M059J (cell line): Measurements from ENCODE around the gene HOXD9. TPM values are rescaled to one million over a fixed set of nuclear protein-coding genes. Genes with fewer than 3 reads are reported as not detected.

Experiments used
- DNase-seq: peaks from one replicate; pipeline ENCODE4 v3.0.0-alpha.2; 2012; ENCODE audit warnings: low read depth
- total RNA-seq: library from RNA; depleted of rRNA; stranded (reverse); fragments of >200 nt; shearing (Covaris generic); gene quantifications from 2 replicates; pipeline ENCODE4 v1.2.3, GENCODE V29; 2014; rRNA removed

HOXD9 gene
- 0.57 and 0.86 TPM in 2 replicates for total RNA-seq

DNA sequence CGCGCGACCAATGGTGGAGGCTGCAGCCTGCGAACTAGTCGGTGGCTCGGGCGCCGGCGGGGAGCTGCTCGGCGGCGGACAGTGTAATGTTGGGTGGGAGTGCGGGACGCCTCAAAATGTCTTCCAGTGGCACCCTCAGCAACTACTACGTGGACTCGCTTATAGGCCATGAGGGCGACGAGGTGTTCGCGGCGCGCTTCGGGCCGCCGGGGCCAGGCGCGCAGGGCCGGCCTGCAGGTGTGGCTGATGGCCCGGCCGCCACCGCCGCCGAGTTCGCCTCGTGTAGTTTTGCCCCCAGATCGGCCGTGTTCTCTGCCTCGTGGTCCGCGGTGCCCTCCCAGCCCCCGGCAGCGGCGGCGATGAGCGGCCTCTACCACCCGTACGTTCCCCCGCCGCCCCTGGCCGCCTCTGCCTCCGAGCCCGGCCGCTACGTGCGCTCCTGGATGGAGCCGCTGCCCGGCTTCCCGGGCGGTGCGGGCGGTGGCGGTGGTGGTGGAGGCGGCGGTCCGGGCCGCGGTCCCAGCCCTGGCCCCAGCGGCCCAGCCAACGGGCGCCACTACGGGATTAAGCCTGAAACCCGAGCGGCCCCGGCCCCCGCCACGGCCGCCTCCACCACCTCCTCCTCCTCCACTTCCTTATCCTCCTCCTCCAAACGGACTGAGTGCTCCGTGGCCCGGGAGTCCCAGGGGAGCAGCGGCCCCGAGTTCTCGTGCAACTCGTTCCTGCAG lies at the start of gene HOXD9:
TSS of gene HOXD9 (plus strand) at position 37 of the 728 bp plus-strand sequence. CDS start at position 87, 50 bp downstream.
- no peak for DNase-seq

DNA sequence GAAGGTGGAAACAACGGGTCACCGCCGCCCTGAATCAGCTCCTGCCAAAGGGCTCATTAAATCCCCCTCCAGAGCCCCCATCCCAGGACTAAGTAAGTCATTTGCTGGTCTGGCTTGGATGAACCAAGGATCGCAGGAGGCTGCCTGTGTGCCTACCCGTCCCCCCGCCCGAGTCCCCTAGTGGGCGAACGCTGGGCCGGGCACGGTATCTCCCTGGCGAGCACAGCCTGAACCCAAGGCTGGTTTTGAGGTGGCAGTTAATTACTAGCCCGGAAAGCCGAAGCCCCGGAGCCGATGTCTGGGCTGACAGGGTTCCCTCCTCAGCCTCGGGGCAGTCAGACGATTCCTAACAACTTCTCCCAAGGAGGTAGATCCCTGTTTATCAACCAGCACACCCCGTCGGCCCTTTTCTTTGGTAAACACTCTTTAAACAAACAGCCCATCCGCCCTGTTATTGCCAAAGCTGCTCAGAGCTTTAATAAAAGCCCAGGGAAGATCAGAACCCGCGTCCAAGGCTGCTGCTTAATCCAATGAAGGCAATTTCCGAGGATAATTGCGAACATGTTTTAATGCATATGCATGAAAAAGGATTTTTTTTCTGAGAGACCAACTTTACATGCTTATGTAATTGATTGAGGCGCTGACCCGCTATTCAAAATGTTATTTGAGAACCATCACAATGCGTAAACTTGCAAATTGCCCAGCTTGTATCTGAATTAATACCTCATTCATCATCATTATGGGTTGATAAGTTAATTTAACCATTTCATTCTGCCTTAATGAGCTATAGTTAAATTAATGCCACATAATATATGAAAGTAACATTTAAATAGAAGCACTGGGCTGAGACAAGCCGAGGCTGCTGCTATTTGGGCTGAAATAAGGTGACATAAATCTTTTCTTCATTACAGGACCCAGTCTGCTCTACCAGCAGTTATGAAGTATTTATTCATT lies 49.3 kb upstream of the HOXD9 start:
- DNase-seq, result no peak

DNA sequence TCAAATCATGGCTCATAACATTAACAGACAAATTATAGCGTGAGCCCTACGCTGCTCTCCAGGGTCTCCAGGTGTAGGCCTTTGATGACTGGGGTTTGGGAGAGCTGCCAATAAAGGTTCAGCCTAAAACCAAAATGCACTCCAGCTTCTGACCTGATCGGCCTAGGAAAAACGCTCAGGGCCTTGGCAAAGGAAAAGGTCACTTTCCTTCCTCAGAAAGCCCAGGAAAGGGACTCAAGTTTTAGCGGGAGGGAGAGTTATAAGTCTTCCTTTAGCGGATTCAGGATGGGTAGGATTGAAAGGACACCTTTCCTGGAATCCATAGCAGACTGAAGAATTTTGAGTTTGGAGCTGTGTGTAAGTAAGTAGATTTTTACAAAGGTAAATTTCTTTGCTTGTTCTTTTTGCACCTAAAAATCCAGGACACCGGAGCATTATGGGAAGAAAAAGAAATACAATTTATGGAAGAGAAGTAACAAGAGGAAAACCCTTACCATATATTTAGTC lies 47.5 kb upstream of the HOXD9 start:
- no peak for DNase-seq

DNA sequence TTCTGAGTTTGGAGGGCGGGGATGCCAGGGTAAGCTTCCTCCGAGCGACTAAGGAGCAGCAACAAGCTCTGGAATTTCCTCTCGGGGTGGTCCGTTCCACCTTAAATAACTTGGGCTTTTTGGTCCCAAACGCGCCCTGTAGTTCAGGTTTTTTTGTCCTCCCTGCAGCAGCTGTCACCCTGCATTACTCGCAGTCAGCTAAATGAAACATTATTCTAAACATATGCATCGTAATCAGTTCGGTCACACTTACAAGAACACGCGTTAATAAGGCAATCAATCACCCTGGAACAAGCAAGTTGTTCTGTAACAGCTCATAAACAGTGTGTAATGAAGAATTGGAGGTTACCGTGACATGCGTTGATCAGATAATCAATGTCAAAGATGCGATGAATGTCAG lies 47.0 kb upstream of the HOXD9 start:
- no peak for DNase-seq

GRCh38 chr2:176076063-176076462 lies 46.5 kb upstream of the HOXD9 start:
- no peak for DNase-seq

DNA sequence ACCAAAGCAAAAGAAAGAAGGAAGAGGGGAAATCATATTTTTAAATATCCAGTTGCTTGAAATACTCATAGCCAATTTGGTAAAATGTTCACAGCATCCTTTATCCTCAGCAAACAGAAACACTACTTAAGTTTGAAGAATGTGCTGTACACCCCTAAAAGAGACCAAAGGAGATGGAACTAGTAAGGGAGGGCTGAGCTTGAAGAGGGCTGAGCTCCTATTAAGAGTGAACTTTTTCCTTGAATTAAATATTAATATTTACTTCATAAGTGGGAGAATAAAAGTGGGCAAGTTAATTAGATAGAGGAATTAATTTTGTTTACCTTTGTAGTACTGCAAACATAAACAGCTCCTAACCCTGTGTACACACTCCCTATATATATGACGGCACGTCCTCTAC lies 45.7 kb upstream of the HOXD9 start:
- no peak for DNase-seq

DNA sequence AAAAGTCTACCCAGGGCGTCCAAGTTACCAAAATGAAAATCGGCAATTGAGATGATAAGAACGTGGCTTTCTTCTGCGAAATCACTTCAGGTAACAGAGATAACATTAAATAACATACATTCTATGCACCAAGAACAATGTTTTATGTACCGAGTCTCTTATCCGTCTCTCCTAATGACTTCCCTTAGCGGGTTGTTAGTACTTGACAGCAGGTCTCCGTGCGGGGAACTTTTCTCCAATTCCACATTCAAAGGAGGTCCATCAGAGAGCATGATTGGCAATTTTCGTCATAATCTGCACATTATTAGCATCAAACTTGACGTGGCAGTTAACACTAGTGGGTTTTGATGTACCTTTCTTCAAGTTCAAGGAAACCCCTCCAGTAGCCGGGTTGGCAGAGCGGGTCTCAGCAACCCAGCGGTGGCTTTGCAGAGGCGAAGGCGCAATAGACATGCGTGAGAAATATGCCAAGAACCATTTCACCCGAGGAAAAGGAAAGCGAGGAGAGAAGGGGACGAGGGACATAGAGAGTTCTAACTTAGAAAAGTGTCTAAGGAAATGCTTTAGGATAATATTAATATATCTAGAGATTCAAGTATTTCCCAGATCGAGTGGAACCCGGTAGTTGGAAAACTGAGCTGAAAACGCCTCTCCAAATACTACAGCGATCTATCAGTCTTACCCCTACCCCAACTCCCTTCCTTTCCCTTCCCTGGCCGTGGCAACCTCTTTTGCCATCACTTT lies 43.8 kb upstream of the HOXD9 start:
- DNase-seq, result no peak

DNA sequence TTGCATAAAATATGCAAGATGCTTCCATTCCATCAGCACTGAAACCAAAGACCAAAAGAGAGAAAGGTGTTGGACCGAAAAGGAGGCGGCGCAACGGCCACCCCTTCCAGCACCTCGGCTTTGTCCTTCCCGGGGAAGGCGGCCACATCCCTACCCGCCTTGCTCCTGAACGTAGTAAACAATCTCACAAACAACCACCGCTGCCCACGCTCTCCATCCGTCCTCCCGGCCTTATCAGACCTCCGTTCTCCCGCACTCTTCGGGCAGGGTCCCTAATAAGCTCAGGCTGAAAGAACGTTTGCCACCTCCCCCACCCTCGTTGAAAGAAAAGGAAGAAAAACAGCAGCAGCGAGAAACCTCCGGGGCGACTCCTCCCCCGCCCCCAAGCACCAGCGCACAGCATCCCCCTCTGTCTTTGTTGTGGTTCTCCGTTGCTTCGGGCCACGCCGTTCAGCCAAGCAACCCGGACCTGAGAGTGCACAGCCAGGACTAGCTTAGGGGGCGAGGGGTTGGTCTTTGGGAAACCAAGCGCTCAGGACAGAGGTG lies 43.2 kb upstream of the HOXD9 start:
- no peak for DNase-seq

DNA sequence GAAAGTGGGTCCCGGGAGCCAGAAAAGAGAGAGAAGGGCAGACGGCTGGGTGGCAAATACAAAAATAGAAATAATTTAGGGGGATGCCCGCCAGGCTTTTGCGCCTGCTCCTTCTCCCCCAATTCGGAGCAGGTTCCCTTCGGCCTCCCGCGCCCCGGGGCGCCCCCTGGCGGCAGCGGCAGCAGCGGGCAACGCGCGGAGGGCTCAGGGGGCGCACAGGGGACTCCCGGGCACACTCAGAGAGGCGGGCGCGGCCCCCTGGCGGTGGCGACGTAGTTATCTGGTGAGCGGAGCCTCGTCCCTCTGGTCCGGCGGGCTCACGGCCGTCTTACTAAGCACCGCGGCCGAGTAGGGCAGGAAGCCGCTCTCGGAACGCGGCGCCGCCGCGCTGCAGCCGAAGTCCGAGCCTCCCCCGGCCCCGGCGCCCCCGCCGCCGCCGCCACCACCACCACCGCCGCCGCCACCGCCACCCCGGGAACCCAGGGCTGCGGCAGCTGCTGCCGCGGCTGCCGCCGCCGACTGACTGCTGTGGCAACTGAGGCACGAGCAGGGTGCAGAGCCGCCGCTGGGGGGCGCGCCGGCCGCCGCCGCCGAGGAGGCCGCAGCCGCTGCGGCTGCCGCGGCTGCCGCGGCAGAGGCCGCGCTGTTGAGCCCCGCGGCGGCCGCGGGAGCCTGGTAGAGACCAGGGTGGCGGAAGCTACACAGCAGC lies 42.5 kb upstream of the HOXD9 start:
- DNase-seq, result peak; percentile 62

DNA sequence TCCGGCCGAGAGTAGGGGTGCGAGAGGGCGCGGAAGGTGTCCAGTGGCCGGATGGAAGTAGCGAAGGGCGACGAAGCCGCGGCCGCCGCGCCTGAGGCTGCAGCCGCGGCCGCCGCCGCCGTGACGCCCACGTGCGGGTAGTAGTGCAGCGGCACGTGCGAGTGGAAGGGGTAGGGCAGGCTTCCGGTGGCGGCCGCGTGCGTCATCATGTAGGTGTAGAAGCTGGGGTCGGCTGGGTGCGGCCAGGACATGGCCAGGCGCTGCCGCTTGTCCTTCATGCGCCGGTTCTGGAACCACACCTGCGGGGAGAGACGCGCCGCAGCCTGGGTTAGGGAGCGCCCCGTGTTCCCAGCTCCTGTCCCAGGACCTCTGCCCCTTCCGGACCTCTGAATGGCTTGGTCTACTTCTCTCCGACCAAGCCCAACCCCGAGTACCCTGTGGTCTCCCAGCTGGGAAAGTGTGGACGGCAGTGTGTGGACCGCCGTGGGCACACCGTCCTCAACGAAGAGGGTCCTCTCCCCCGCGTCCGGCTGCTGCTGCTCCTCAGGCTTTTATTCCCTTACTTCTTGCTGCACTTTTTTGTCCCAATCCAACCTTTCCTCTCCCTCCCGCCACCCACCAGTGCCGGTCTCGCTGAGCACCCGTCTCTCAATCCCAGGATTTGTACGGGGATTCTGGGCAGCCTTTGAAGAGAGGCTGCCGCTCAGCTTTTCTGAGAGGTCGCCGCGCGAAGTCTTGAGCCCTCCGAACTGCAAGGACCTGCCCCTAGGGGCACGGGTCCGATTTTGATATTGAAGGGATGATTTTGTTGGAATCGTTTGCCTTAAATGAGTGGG lies 41.8 kb upstream of the HOXD9 start:
- no peak for DNase-seq

DNA sequence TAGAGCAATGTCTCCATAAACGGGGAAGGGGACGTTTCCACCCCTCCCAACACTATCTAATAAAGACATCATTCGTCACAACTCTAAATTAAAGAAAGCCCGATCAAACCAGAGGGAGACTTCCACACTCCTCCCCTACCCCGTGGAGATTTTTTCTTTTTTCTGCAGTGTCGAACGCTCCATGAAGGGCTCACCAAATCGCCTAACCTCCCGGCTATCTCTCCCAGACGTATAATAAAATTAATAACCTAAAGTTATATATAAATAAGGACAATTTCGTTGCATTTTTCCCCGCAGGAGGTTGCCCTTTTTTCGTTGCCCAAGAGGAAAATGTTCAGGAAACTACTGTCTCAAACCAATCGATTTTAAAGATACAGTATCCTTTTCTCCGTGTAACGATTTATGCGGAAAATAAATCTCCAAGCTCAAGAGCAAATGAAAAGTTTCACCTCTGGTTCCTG lies 41.1 kb upstream of the HOXD9 start:
- DNase-seq, result no peak

- no peak for DNase-seq
Observed at GRCh38 chr2:176081837-176082524, 40.5 kb upstream of the HOXD9 start.

- no peak for DNase-seq
Observed at GRCh38 chr2:176082525-176082823, 40.0 kb upstream of the HOXD9 start.

GRCh38 chr2:176082824-176083751 lies 39.4 kb upstream of the HOXD9 start:
- no peak for DNase-seq

- no peak for DNase-seq
Observed at GRCh38 chr2:176083796-176084261, 38.7 kb upstream of the HOXD9 start, which contains the start of gene EVX2. Gene EVX2, minus strand, starts transcription at chr2:176083962. Its CDS starts 186 bp downstream, at chr2:176083776.

GRCh38 chr2:176084611-176085119 lies 37.9 kb upstream of the HOXD9 start:
- DNase-seq, result no peak

- no peak for DNase-seq
Observed at GRCh38 chr2:176085120-176085788, 37.3 kb upstream of the HOXD9 start.
